GM12875 (cell line): Measurements from ENCODE around the gene HSD17B13.

Experiments used
- H3K4me3 ChIP-seq: one replicate; pipeline ENCODE4 v1.5.1; 2011; ENCODE audit warnings: low read depth, low read length, control low read depth
- TF ChIP-seq, protein P1 (sequence below): IDR thresholded peaks from 2 replicates; pipeline ENCODE4 v1.5.1; 2011; ENCODE audit warnings: low read depth, mild to moderate bottlenecking, control low read depth, inconsistent platforms, low read length, moderate library complexity, borderline replicate concordance; ENCODE audit not compliant: insufficient read depth

The HSD17B13 gene

GRCh38 chr4:87337361-87337760 is 14.7 kb upstream of the HSD17B13 start:
- no peak overlapping the region for H3K4me3 ChIP-seq
- TF ChIP-seq, protein P1, sequence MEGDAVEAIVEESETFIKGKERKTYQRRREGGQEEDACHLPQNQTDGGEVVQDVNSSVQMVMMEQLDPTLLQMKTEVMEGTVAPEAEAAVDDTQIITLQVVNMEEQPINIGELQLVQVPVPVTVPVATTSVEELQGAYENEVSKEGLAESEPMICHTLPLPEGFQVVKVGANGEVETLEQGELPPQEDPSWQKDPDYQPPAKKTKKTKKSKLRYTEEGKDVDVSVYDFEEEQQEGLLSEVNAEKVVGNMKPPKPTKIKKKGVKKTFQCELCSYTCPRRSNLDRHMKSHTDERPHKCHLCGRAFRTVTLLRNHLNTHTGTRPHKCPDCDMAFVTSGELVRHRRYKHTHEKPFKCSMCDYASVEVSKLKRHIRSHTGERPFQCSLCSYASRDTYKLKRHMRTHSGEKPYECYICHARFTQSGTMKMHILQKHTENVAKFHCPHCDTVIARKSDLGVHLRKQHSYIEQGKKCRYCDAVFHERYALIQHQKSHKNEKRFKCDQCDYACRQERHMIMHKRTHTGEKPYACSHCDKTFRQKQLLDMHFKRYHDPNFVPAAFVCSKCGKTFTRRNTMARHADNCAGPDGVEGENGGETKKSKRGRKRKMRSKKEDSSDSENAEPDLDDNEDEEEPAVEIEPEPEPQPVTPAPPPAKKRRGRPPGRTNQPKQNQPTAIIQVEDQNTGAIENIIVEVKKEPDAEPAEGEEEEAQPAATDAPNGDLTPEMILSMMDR = no peak

DNA sequence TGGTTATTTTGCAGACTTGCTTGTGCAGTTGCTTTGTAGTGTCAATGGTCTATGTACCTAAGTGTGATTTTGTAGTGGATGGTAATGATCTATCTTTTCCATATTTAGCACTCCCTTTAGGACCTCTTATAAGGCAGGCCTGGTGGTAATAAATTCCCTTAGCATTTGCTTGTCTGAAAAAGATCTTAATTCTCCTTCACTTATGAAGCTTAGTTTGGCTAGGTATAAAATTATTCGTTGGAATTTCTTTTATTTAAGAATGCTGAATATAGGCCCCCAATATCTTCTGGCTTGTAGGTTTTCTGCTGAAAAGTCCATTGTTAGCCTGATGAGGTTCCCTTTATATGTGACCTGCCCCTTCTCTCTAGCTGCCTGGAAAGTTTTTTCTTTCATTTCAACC is 10.6 kb upstream of the HSD17B13 start:
- TF ChIP-seq, protein P1 = no peak
- H3K4me3 ChIP-seq = no peak overlapping the region

GRCh38 chr4:87330761-87331160 is 8.1 kb upstream of the HSD17B13 start:
- TF ChIP-seq, protein P1 = no peak
- H3K4me3 ChIP-seq = no peak overlapping the region

DNA sequence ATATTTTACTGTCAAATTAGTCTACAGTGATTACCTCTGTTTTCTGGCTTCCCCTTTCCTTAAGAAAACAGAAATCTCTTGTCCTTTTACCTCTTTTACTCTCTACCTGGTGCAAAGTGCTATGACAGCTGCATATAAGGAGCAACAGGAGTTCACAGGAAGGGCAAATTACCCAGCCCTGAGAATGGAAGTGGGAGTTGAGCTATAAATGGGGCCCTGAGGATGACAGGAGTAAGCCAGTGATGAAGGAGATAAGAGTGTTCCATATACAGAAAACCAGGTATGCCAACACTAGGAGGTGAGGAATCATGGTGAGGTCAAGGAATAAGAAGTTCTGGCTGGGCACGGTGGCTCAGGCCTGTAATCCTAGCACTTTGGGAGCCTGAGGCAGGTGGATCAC is 4.5 kb upstream of the HSD17B13 start:
- H3K4me3 ChIP-seq = no peak overlapping the region
- TF ChIP-seq, protein P1 = no peak

GRCh38 chr4:87326460-87326859 is 3.8 kb upstream of the HSD17B13 start:
- no peak overlapping the region for H3K4me3 ChIP-seq
- TF ChIP-seq, protein P1 = no peak

- H3K4me3 ChIP-seq = no peak overlapping the region
- TF ChIP-seq, protein P1 = no peak
These were observed 794 bp downstream of the HSD17B13 start for GRCh38 chr4:87321888-87322287.

DNA sequence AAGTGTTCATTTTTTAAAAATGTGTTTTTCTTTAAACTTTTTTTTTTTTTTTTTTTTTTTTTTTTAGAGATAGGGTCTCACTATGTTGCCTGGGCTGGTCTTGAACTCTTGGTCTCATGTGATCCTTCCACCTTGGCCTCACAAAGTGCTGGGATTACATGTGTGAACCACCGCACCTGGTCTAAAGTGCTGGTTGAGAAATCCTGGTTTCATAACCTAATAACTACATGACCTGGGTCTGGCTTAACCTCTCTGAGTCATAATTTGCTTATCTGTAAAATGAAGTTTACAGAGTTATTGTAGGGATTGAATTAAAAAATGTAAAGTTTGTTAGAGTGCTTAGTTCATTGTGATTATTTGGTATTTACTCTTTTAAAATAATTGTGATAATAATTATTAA is 5.2 kb downstream of the HSD17B13 start:
- no peak overlapping the region for H3K4me3 ChIP-seq
- TF ChIP-seq, protein P1 = no peak
